Measurements from ENCODE around the gene RSPH1. TPM values are rescaled to one million over a fixed set of nuclear protein-coding genes. Genes with fewer than 3 reads are reported as not detected.

RSPH1 gene
- total RNA-seq, 1 donor from 2014 or later = not detected

- Mint-ChIP-seq H3K27me3 (no peaks in the 10 kb centered on the region), H3K36me3 (ENCODE audit: low read depth) (peaks cover 40% of the 10 kb centered on the region), H3K27ac (no peak overlapping the region), H3K4me3 (no peak overlapping the region), H3K4me1 (peaks cover 45% of the 10 kb centered on the region), H3K9me3 (no peaks in the 10 kb centered on the region)
- no peak for DNase-seq
- intact Hi-C loops (cut with micrococcal nuclease) = loop anchor here (2.0 to 10.0 kb wide), 5 partner anchors 29 to 1161 kb away; partner anchors contain the start of genes MX2 and RSPH1
Measured at GRCh38 chr21:42525676-42526378, 29.8 kb upstream of the RSPH1 start.

- intact Hi-C loops (cut with micrococcal nuclease) = loop anchor here (5.0 to 10.0 kb wide), 4 partner anchors 63 to 1160 kb away; partner anchors contain the start of gene MX2
- peaks cover 40% of the 10 kb centered on the region for H3K4me1 Mint-ChIP-seq
- peak; percentile 67 for DNase-seq
- H3K27me3 Mint-ChIP-seq = no peaks in the 10 kb centered on the region
- H3K4me3 Mint-ChIP-seq = peak overlapping the region; percentile 20
- peaks cover 42% of the 10 kb centered on the region for H3K36me3 Mint-ChIP-seq (ENCODE audit: low read depth)
- no peaks in the 10 kb centered on the region for H3K9me3 Mint-ChIP-seq
- H3K27ac Mint-ChIP-seq = peak overlapping the region; percentile 21
Measured at GRCh38 chr21:42525029-42525581, 29.1 kb upstream of the RSPH1 start.

GRCh38 chr21:42524341-42525028 lies 28.5 kb upstream of the RSPH1 start:
- H3K4me3 Mint-ChIP-seq = no peak overlapping the region
- H3K4me1 Mint-ChIP-seq = peaks cover 36% of the 10 kb centered on the region
- no peaks in the 10 kb centered on the region for H3K9me3 Mint-ChIP-seq
- peaks cover 48% of the 10 kb centered on the region for H3K36me3 Mint-ChIP-seq (ENCODE audit: low read depth)
- no peak overlapping the region for H3K27ac Mint-ChIP-seq
- DNase-seq = peak; percentile 76
- intact Hi-C loops (cut with micrococcal nuclease) = loop anchor here (5.0 to 10.0 kb wide), 4 partner anchors 62 to 1160 kb away; partner anchors contain the start of gene MX2
- H3K27me3 Mint-ChIP-seq = no peaks in the 10 kb centered on the region

- DNase-seq = no peak
- no peaks in the 10 kb centered on the region for H3K9me3 Mint-ChIP-seq
Measured at GRCh38 chr21:42523941-42524340, 27.9 kb upstream of the RSPH1 start.

GRCh38 chr21:42523211-42523610 lies 27.2 kb upstream of the RSPH1 start:
- no peaks in the 10 kb centered on the region for H3K9me3 Mint-ChIP-seq
- DNase-seq = no peak
- no peak overlapping the region for H3K27ac Mint-ChIP-seq
- intact Hi-C loops (cut with micrococcal nuclease) = loop anchor here (10.0 kb wide), 1 partner anchor 1158 kb away; the partner anchor contains the start of gene MX2
- H3K36me3 Mint-ChIP-seq (ENCODE audit: low read depth) = peaks cover 59% of the 10 kb centered on the region
- H3K4me1 Mint-ChIP-seq = peaks cover 36% of the 10 kb centered on the region
- H3K27me3 Mint-ChIP-seq = no peaks in the 10 kb centered on the region
- H3K4me3 Mint-ChIP-seq = no peak overlapping the region

More at GRCh38 chr21:42523941-42524340, 27.9 kb upstream of the RSPH1 start:
- no peak overlapping the region for H3K4me3 Mint-ChIP-seq
- no peak overlapping the region for H3K27ac Mint-ChIP-seq
- peaks cover 52% of the 10 kb centered on the region for H3K36me3 Mint-ChIP-seq (ENCODE audit: low read depth)
- H3K27me3 Mint-ChIP-seq = no peaks in the 10 kb centered on the region
- intact Hi-C loops (cut with micrococcal nuclease) = loop anchor here (10.0 kb wide), 1 partner anchor 1159 kb away; the partner anchor contains the start of gene MX2
- H3K4me1 Mint-ChIP-seq = peaks cover 37% of the 10 kb centered on the region

GRCh38 chr21:42522771-42523170 lies 26.7 kb upstream of the RSPH1 start:
- Mint-ChIP-seq H3K4me3 (no peak overlapping the region), H3K27me3 (no peaks in the 10 kb centered on the region), H3K36me3 (ENCODE audit: low read depth) (peaks cover 61% of the 10 kb centered on the region), H3K27ac (no peak overlapping the region), H3K4me1 (peaks cover 32% of the 10 kb centered on the region), H3K9me3 (no peaks in the 10 kb centered on the region)
- no peak for DNase-seq
- intact Hi-C loops (cut with micrococcal nuclease) = loop anchor here (10.0 kb wide), 1 partner anchor 1158 kb away; the partner anchor contains the start of gene MX2

GRCh38 chr21:42522271-42522670 lies 26.2 kb upstream of the RSPH1 start:
- Mint-ChIP-seq H3K4me3 (no peak overlapping the region), H3K9me3 (no peaks in the 10 kb centered on the region), H3K36me3 (ENCODE audit: low read depth) (peaks cover 63% of the 10 kb centered on the region), H3K4me1 (peaks cover 27% of the 10 kb centered on the region), H3K27ac (no peak overlapping the region), H3K27me3 (no peaks in the 10 kb centered on the region)
- intact Hi-C loops (cut with micrococcal nuclease) = loop anchor here (10.0 kb wide), 1 partner anchor 1157 kb away; the partner anchor contains the start of gene MX2
- DNase-seq = no peak

- Mint-ChIP-seq H3K27ac (no peak overlapping the region), H3K4me1 (peaks cover 23% of the 10 kb centered on the region), H3K27me3 (no peaks in the 10 kb centered on the region), H3K4me3 (no peak overlapping the region), H3K9me3 (no peaks in the 10 kb centered on the region), H3K36me3 (ENCODE audit: low read depth) (peaks cover 65% of the 10 kb centered on the region)
- DNase-seq = no peak
- intact Hi-C loops (cut with micrococcal nuclease) = loop anchor here (10.0 kb wide), 1 partner anchor 1157 kb away; the partner anchor contains the start of gene MX2
Measured at GRCh38 chr21:42521805-42522204, 25.8 kb upstream of the RSPH1 start.

- Mint-ChIP-seq H3K27ac (no peak overlapping the region), H3K9me3 (no peaks in the 10 kb centered on the region), H3K4me3 (no peak overlapping the region), H3K27me3 (no peaks in the 10 kb centered on the region), H3K4me1 (peaks cover 21% of the 10 kb centered on the region), H3K36me3 (ENCODE audit: low read depth) (peaks cover 65% of the 10 kb centered on the region)
- DNase-seq = no peak
- intact Hi-C loops (cut with micrococcal nuclease) = loop anchor here (10.0 kb wide), 1 partner anchor 1157 kb away; the partner anchor contains the start of gene MX2
Measured at GRCh38 chr21:42521384-42521783, 25.4 kb upstream of the RSPH1 start.

GRCh38 chr21:42520628-42521253 lies 24.7 kb upstream of the RSPH1 start:
- intact Hi-C loops (cut with micrococcal nuclease) = loop anchor here (10.0 kb wide), 1 partner anchor 1156 kb away; the partner anchor contains the start of gene MX2
- Mint-ChIP-seq H3K9me3 (no peaks in the 10 kb centered on the region), H3K36me3 (ENCODE audit: low read depth) (peaks cover 60% of the 10 kb centered on the region), H3K27ac (no peak overlapping the region), H3K27me3 (no peaks in the 10 kb centered on the region), H3K4me1 (peaks cover 20% of the 10 kb centered on the region), H3K4me3 (no peak overlapping the region)
- no peak for DNase-seq

GRCh38 chr21:42518626-42519025 lies 22.6 kb upstream of the RSPH1 start:
- Mint-ChIP-seq H3K4me3 (no peak overlapping the region), H3K36me3 (ENCODE audit: low read depth) (peaks cover 58% of the 10 kb centered on the region), H3K27me3 (no peaks in the 10 kb centered on the region), H3K4me1 (peaks cover 19% of the 10 kb centered on the region), H3K9me3 (no peaks in the 10 kb centered on the region), H3K27ac (no peak overlapping the region)
- no peak for DNase-seq
- intact Hi-C loops (cut with micrococcal nuclease) = loop anchor here (10.0 kb wide), 1 partner anchor 76 kb away; no protein-coding TSS in a partner anchor

- Mint-ChIP-seq H3K36me3 (ENCODE audit: low read depth) (peaks cover 57% of the 10 kb centered on the region), H3K9me3 (no peaks in the 10 kb centered on the region), H3K27me3 (no peaks in the 10 kb centered on the region), H3K4me3 (no peak overlapping the region), H3K4me1 (peaks cover 19% of the 10 kb centered on the region), H3K27ac (no peak overlapping the region)
- DNase-seq = no peak
- intact Hi-C loops (cut with micrococcal nuclease) = loop anchor here (10.0 kb wide), 1 partner anchor 77 kb away; no protein-coding TSS in a partner anchor
Measured at GRCh38 chr21:42518215-42518614, 22.2 kb upstream of the RSPH1 start.
